K562 (cell line): ENCODE results near the gene DPM1. TPM values are rescaled to one million over a fixed set of nuclear protein-coding genes. Genes with fewer than 3 reads are reported as not detected.

Experiments
- ATAC-seq: fragments of 200-7000 bp; cut with Tn5 transposase; 3 replicates; pipeline ENCODE4 v1.9.1; 2020; ENCODE audit warnings: moderate library complexity
- BruUV-seq: library from RNA; stranded (reverse); fragments of 400-500 nt; replicated peaks from 2 replicates; lab custom pipeline; 2021; lab: Mats Ljungman, UMichigan
- CTCF ChIA-PET: fragments of 300-600 bp; formaldehyde crosslinking; extraction: SDS; loops from one replicate; lab custom pipeline; 2021; ENCODE audit warnings: low intra/inter-chr PET ratio; lab: Yijun Ruan, JAX
- POLR2A ChIA-PET: fragments of 300-600, 350-650 bp; sonication (Branson Sonifier 250); formaldehyde crosslinking; extraction: SDS; loops from one replicate; lab custom pipeline; 2021; ENCODE audit warnings: antibody characterized with exemption, inconsistent platforms; lab: Yijun Ruan, JAX
- DNase-seq, 4 experiments: peaks; one replicate each; pipeline versions ENCODE4 v3.0.0 to v3.0.0-alpha.2; 2011 to 2018; ENCODE audit warnings: low spot score in 3 of 4, mixed read lengths in 3 of 4; ENCODE audit errors: extremely low read depth in 1 of 4
- FAIRE-seq: peaks from 2 replicates; lab custom pipeline; 2011; peaks lifted over from hg19 to GRCh38; lab: Jason Lieb, UNC
- H2AFZ ChIP-seq: 2 replicates; pipeline ENCODE4 v1.6.0; 2011; ENCODE audit warnings: low read depth, low read length, control low read depth, inconsistent platforms
- H3K27ac ChIP-seq: fragments of 200-600 bp; 3 replicates; pipeline ENCODE4 v1.8.0; 2011; ENCODE audit warnings: low read depth, mild to moderate bottlenecking, control low read depth, inconsistent platforms, low read length, moderate library complexity, mixed read lengths; ENCODE audit errors: extremely low read depth
- H3K27me3 ChIP-seq, 2 experiments: fragments of 300-600 bp in 1 of 2; 2 replicates in 1 of 2; 3 replicates in 1 of 2; pipeline versions ENCODE4 v1.6.0 to v1.8.0; 2011; ENCODE audit warnings: inconsistent platforms in 2 of 2, low read length in 2 of 2, mild to moderate bottlenecking in 1 of 2, mixed read lengths in 1 of 2, moderate library complexity in 1 of 2; ENCODE audit not compliant: control insufficient read depth in 2 of 2, insufficient read depth in 2 of 2
- H3K36me3 ChIP-seq: fragments of 300-600 bp; 3 replicates; pipeline ENCODE4 v1.8.0; 2011; ENCODE audit warnings: mild to moderate bottlenecking, low read length, inconsistent platforms; ENCODE audit not compliant: control insufficient read depth, insufficient read depth
- H3K4me1 ChIP-seq, 2 experiments: fragments of 200-600 bp in 1 of 2; replicated peaks in 1 of 2; 2 replicates in 1 of 2; 3 replicates in 1 of 2; pipeline versions ENCODE4 v1.5.1 to v1.8.0; 2011; ENCODE audit warnings: inconsistent platforms in 2 of 2, low read length in 2 of 2, mild to moderate bottlenecking in 1 of 2, mixed read lengths in 1 of 2, moderate library complexity in 1 of 2; ENCODE audit not compliant: control insufficient read depth in 2 of 2, insufficient read depth in 2 of 2
- H3K4me2 ChIP-seq: 2 replicates; pipeline ENCODE4 v1.6.1; 2011; ENCODE audit warnings: low read length, control low read depth, inconsistent platforms, mixed read lengths; ENCODE audit not compliant: insufficient read depth
- H3K4me3 ChIP-seq: fragments of 200-600 bp; sonication (generic), shearing (Covaris generic); 2 replicates; pipeline ENCODE4 v1.5.1; 2016; ENCODE audit warnings: control low read depth, inconsistent platforms
- H3K79me2 ChIP-seq: fragments of 200-600 bp; 3 replicates; pipeline ENCODE4 v1.8.0; 2011; ENCODE audit warnings: low read length, inconsistent platforms; ENCODE audit not compliant: control insufficient read depth, insufficient read depth
- H3K9ac ChIP-seq, 2 experiments: 2 replicates each; pipeline versions ENCODE4 v1.6.0 to v1.6.1; 2011; ENCODE audit warnings: low read depth in 2 of 2, low read length in 2 of 2, control low read depth in 1 of 2, inconsistent platforms in 1 of 2, mild to moderate bottlenecking in 1 of 2, mixed read lengths in 1 of 2; ENCODE audit not compliant: insufficient read depth in 1 of 2
- H3K9me1 ChIP-seq: one replicate; pipeline ENCODE4 v1.6.0; 2011; ENCODE audit warnings: inconsistent platforms, mild to moderate bottlenecking, low read length, moderate library complexity; ENCODE audit not compliant: control insufficient read depth, insufficient read depth
- H3K9me3 ChIP-seq: replicated peaks from 2 replicates; pipeline ENCODE4 v1.5.1; 2011; ENCODE audit warnings: low read depth, low read length, inconsistent platforms; ENCODE audit not compliant: control insufficient read depth, insufficient read depth
- H4K20me1 ChIP-seq: replicated peaks from 2 replicates; pipeline ENCODE4 v1.6.1; 2011; ENCODE audit warnings: low read length, inconsistent platforms, mixed read lengths; ENCODE audit not compliant: control insufficient read depth, insufficient read depth
- CTCF ChIP-seq, 3 experiments: IDR thresholded peaks in 2 of 3; conservative IDR thresholded peaks in 1 of 3; 2 replicates each; pipeline ENCODE4 v1.5.1; 2011 to 2012; ENCODE audit warnings: low read length in 3 of 3, mild to moderate bottlenecking in 3 of 3, control low read depth in 2 of 3, improper control_type of control experiment in 1 of 3, inconsistent platforms in 1 of 3, low read depth in 1 of 3, mixed read lengths in 1 of 3, moderate library complexity in 1 of 3; ENCODE audit not compliant: insufficient read depth in 2 of 3
- FOXM1 ChIP-seq, 2 experiments: fragments of 450-650 bp in 1 of 2; sonication (generic) in 1 of 2; formaldehyde crosslinking in 1 of 2; IDR thresholded peaks; 2 replicates each; pipeline versions ENCODE4 v1.6.1 to v1.9.0; 2017 to 2022; ENCODE audit warnings: low read depth in 2 of 2, mild to moderate bottlenecking in 2 of 2, missing genetic modification reagents in 1 of 2, moderate library complexity in 1 of 2
- MEIS2 ChIP-seq: fragments of 450-650 bp; IDR thresholded peaks from 2 replicates; pipeline ENCODE4 v1.6.1; 2014; ENCODE audit warnings: mild to moderate bottlenecking; ENCODE audit not compliant: partially characterized antibody
- MYBL2 ChIP-seq, 2 experiments: fragments of 450-650 bp in 1 of 2; sonication (generic) in 1 of 2; formaldehyde crosslinking in 1 of 2; IDR thresholded peaks; 2 replicates each; pipeline versions ENCODE4 v1.6.1 to v1.8.1; 2017 to 2022; ENCODE audit warnings: borderline replicate concordance in 1 of 2, inconsistent platforms in 1 of 2, low read depth in 1 of 2, mild to moderate bottlenecking in 1 of 2, missing genetic modification reagents in 1 of 2, moderate library complexity in 1 of 2
- SMARCE1 ChIP-seq: fragments of 450-650 bp; IDR thresholded peaks from 2 replicates; pipeline ENCODE4 v1.7.1; 2016; ENCODE audit warnings: mild to moderate bottlenecking
- ZNF140 ChIP-seq: fragments of 250-450 bp; sonication (Bioruptor Pico); IDR thresholded peaks from 2 replicates; pipeline ENCODE4 v1.8.0; 2021; ENCODE audit warnings: moderate library complexity, mild to moderate bottlenecking, inconsistent platforms
- WGBS: fragments of 100-300 bp; shearing (Covaris generic); methylation state at CpG from one replicate; pipeline ENCODE4 v1.1.6; 2016; ENCODE audit warnings: low coverage, mixed read lengths; ENCODE audit not compliant: insufficient coverage; ENCODE audit errors: missing lambda C conversion rate; 5-methylcytosine and 5-hydroxymethylcytosine counted together
- in situ Hi-C: fragments of 300-500 bp; cut with MboI; formaldehyde crosslinking; loops from 4 replicates; pipeline ENCODE4 v1.15.0; 2018; ENCODE audit warnings: inconsistent platforms, mixed read lengths
- intact Hi-C: fragments of 100-400 bp; cut with micrococcal nuclease; formaldehyde crosslinking; loops from 2 replicates; pipeline ENCODE4 v1.14.2; 2022
- polyA plus RNA-seq, 8 experiments: library from polyadenylated mRNA; depleted of rRNA in 4 of 8; stranded (reverse) in 5 of 8; unstranded in 3 of 8; fragments of >200 nt; fragmentation: Nextera tagmentation in 2 of 8; fragmentation: Illumina TruSeq in 1 of 8; extraction: Ambion mirVana in 2 of 8; extraction: Trizol in 1 of 8; gene quantifications; 2 replicates each; pipeline versions ENCODE4 v1.2.1 to v1.2.3, GENCODE V29; 2011 to 2014; ENCODE audit warnings: inconsistent platforms in 1 of 8, missing spikeins in 1 of 8
- total RNA-seq, 7 experiments: library from RNA; depleted of rRNA in 6 of 7; stranded (reverse); fragments of >200 nt in 6 of 7; fragmentation: Illumina TruSeq in 2 of 7; extraction: Trizol in 2 of 7; gene quantifications; 2 replicates each; pipeline versions ENCODE4 v1.2.1 to v1.2.3, GENCODE V29; 2011 to 2021; ENCODE audit warnings: low replicate concordance in 1 of 7
- TF ChIP-seq, protein P1 (sequence below), 2 experiments: IDR thresholded peaks in 1 of 2; conservative IDR thresholded peaks in 1 of 2; 2 replicates each; pipeline ENCODE4 v1.6.1; 2016; ENCODE audit warnings: low read depth in 2 of 2, mild to moderate bottlenecking in 1 of 2, missing compliant biosample characterization in 1 of 2, missing genetic modification characterization in 1 of 2, moderate library complexity in 1 of 2
- TF ChIP-seq, protein P2 (sequence below): fragments of 250-450 bp; sonication (Bioruptor Pico); IDR thresholded peaks from 2 replicates; pipeline ENCODE4 v1.6.1; 2021; ENCODE audit warnings: mild to moderate bottlenecking

DPM1 gene
- total and polyA plus RNA-seq, 9 of the 15 experiments (the other 6 are each of a cell fraction or from before 2014, with no cell fraction given) = 75.2 to 190 (median 153) TPM

- intact Hi-C loops = no loop called here
- no TSS peak for BruUV-seq
- Histone ChIP-seq H3K4me3 (no peak overlapping the region), H3K9ac (no peak overlapping the region), H3K36me3 (no peaks in the 10 kb centered on the region), H3K4me2 (peak overlapping the region; percentile 34; the same call in 1 of the 2 replicates), H3K9me1 (no peaks in the 10 kb centered on the region), H3K79me2 (no peaks in the 10 kb centered on the region), H4K20me1 (no peaks in the 10 kb centered on the region; the same call in 1 of the 2 replicates), H3K27me3 (peaks cover 32 to 54% of the 10 kb centered on the region in 2 experiments), H3K9me3 (no peaks in the 10 kb centered on the region), H3K27ac (no peak overlapping the region), H3K4me1 (peaks cover 0 to 9% of the 10 kb centered on the region in 2 experiments; a peak in 3 of 5 replicates), H2AFZ (peak overlapping the region; percentile 42; the same call in 1 of the 2 replicates)
- CTCF ChIA-PET = no interaction called here
- POLR2A ChIA-PET = interaction anchor here (0.7 kb wide), 2 partner anchors 182 to 402 kb away, joined by 3 to 4 read pairs; no protein-coding TSS in a partner anchor
- in situ Hi-C loops = loop anchor here (25.0 kb wide), 1 partner anchor 1110 kb away; no protein-coding TSS in a partner anchor
- peak; percentile 32; the same call in 2 of the 3 replicates for ATAC-seq
- FAIRE-seq = no peak
- DNase-seq = no peak
- WGBS = 4% methylated on average over 20 of the region's 20 CpGs
- 0 out of 6 replicates have a peak, but pooled peaks of 1 of the 3 experiments have one; percentile 8 for TF ChIP-seq CTCF (IDR thresholded peaks at IDR 0.05 in 2 of 3, conservative IDR thresholded peaks at IDR 0.05 in 1 of 3; ENCODE audit: insufficient read depth in 2 of 3, low read depth in 1 of 3, low read length in 3 of 3)
- TF ChIP-seq, protein P1, sequence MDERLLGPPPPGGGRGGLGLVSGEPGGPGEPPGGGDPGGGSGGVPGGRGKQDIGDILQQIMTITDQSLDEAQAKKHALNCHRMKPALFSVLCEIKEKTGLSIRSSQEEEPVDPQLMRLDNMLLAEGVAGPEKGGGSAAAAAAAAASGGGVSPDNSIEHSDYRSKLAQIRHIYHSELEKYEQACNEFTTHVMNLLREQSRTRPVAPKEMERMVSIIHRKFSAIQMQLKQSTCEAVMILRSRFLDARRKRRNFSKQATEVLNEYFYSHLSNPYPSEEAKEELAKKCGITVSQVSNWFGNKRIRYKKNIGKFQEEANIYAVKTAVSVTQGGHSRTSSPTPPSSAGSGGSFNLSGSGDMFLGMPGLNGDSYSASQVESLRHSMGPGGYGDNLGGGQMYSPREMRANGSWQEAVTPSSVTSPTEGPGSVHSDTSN (CRISPR knock-in tag; IDR thresholded peaks at IDR 0.05; ENCODE audit: low read depth) = no peak
- TF ChIP-seq, protein P1 (tag; conservative IDR thresholded peaks at IDR 0.05; ENCODE audit: low read depth) = peak; percentile 59
- peak; percentile 60 for TF ChIP-seq MEIS2
- TF ChIP-seq FOXM1 (IDR thresholded peaks at IDR 0.05; ENCODE audit: low read depth) = peak; percentile 64
- TF ChIP-seq FOXM1 (CRISPR knock-in tag; IDR thresholded peaks at IDR 0.05; ENCODE audit: low read depth) = no peak
- TF ChIP-seq MYBL2 (IDR thresholded peaks at IDR 0.05; ENCODE audit: low read depth) = peak; percentile 60; the same call in 1 of the 2 replicates
- TF ChIP-seq MYBL2 (CRISPR knock-in tag; IDR thresholded peaks at IDR 0.05; ENCODE audit: borderline replicate concordance) = no peak
- TF ChIP-seq, protein P2, sequence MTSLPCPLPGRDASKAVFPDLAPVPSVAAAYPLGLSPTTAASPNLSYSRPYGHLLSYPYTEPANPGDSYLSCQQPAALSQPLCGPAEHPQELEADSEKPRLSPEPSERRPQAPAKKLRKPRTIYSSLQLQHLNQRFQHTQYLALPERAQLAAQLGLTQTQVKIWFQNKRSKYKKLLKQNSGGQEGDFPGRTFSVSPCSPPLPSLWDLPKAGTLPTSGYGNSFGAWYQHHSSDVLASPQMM (CRISPR knock-in tag) = no peak
- TF ChIP-seq SMARCE1 = no peak
- no peak for TF ChIP-seq ZNF140 (CRISPR knock-in tag)
Measured at GRCh38 chr20:50977066-50978021, 19.0 kb upstream of the DPM1 start.
